Activated CD4-positive, alpha-beta T cell treated with anti-CD3 and anti-CD28 coated beads, Interleukin-2, Interleukin-6, amounts not matched to agents 100 ng/mL and 50 ng/mL, durations not matched to agents 16 hours and 8 hours (primary cell): Measurements from ENCODE around the gene NCKAP1.
A peak's percentile ranks its signal among the peaks of the same experiment; 100 is the strongest.
"Not testable (repeated sequence)": the region's sequence is repeated elsewhere in the genome, so short reads cannot be mapped to it uniquely, and the experiment has no call there.

Experiments used
- DNase-seq: peaks from one replicate; pipeline ENCODE4 v3.0.0-alpha.2; 2020

NCKAP1 gene

DNA sequence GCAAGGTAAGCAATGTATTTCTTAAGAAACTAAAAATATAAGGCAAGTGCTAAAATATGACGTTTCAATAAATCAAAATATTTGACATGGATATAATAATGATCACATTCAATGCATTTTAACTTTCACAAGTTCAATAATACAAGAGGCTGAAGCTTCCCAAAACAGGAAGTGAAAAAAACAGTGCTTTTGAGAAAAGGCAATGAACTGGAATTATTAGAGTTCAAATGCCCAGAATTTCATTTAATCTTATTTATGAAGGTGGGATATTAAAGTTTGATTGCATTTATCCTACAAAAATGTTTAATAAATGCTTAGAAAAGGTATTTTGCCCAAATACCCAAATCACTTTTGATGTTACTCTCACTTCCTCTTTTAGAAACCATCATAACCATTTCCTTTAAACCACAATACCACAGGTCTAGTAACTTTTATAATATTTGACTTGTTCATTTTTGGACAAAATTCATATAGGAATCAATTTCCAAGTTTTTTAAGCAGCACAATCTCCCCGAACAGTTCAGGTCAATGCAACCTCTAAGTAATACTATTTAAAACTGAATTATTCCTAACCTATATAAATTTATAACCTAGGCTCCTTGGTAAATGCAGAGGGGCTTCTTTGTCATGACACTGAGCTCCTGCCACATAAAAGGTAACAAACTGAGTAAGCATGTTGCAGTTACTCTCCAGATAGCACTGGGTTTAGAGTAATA lies 2.1 kb downstream of the NCKAP1 start:
- DNase-seq = peak; percentile 28

DNA sequence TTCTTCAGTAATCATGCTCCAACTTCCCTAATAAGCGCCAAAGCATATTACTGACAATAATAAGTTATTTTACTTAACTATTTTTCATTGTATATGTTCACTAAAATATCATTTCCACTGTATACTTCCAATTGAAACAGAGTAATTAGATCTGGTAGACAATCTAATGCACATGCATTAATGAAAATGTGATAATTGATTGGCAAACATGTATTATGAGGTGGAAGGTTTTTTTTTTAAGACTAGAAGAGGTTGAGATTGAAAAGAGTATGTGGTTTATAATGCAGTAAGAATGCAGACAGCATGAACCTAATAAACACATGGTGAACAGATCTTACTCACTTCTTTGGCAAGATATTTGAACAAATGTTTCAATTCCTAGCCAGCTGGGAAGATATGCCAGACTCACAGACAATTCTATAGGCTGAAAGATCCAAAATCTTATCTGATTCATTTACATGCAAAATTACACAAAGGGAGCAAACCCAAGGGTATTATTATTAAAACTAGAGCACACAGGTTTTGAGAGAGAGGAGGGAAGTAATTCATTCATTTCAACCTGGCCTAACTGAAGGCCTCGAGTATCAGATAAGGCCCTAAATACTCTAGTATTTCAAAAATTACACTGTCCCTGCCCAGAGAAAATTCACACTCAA lies 2.8 kb downstream of the NCKAP1 start:
- no peak for DNase-seq

DNA sequence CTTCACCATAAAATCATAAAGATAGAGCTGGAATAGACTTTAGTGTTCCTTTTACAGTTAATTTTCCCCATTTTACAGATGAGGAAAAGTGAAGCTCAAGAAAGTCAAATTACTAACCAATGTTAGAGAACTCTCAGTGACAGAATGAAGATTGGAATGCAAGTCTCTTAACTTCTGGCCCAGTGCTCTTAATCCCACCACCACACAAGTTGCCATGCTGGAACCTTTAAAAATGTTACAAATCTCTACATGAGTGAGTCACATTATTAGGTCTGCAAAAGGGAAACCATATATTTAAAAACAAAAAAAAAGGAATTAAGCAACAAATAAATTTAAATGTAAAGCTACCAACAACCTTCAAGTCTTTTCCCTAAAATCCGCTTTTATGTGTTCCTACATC lies 3.5 kb downstream of the NCKAP1 start:
- DNase-seq = no peak

DNA sequence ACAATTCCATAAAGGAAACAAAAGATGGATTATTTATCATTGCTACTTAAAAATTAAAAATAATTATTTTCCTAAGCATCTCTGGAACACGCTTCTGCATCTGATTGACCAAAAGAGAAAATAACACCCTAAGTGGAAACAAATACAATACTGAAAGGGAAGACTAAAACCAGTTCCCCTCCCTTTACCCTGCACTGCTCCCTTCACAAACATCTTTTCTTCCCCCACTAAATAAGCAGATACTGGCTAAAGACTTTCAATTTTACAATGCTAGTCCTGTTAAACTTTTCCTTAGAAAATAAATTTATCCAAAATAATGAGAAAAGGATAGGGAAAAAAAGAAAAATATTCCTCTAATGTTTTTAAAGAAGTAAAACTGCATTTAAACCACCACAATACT lies 4.3 kb downstream of the NCKAP1 start:
- no peak for DNase-seq

DNA sequence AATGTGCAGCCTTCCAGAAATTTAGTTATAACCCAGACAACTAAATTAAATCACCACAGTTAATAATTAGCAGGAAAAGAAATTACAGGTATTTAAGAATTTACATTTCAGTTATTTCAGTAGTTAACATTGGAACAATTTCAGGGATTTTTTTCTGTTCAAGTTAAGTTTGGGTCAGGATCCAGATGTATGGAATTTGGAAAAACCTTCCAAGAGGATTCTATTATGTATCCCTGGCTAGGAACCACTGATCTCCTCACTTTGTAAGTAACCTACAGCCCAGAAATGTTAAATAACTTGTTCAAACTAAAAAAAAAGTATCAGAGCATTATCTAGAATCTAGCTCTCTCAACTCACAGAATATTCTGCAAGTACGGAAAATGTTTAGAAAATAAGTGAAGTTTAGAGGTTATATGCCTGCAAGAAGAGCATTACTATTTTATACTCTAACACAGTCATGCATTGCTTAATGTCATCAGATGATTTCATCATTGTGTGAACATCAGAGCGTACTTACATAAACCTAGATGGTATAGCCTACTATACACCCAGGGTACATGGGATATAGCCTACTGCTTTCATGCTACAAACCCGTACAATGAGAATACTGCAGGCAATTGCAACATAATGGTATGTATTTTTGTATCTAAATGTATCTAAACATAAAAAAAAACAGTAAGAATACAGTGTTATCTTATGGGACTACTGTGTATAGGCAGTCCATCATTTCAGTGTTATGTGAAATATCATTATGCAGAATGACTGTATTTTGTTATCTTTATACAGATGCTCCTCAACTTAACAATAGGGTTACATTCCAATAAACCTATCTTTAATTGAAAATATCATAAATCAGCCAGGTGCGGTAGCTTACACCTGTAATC lies 6.1 kb downstream of the NCKAP1 start:
- DNase-seq = no peak

DNA sequence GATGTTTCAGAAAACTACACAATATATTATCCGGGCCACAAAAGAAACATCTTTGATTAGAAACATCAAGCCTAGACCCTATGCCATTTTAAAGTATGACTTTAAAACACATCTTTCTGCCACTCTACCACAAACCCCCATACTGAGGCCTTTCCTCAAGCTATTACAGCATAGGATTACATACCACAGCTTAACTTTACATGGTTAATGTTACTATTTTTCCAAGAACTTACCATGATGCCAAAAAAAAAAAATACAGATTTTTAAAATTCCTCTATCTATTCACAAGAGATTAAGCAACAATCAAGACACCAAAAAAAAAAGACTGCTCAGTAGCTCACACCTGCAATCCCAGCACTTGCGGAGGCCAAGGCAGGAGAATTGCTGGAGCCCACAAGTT lies 9.0 kb downstream of the NCKAP1 start:
- DNase-seq = no peak

DNA sequence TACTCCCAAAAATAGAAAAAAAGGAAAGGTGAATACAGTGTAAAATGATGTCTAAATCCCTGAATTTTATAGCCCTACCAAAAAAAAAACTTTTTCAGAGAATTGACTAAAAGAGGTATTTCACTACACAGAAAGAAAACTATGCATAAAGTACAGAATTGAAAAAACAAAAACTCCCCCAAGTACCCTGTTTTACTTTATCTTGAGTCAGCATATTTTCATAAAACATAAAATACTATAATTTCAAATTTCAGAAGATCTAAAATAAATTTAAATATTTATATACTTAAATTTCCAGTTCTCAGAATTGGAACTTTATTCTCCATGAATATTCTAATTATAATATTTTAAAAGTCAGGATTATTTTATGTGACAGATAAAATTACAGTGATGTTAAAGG lies 10.1 kb downstream of the NCKAP1 start:
- no peak for DNase-seq

DNA sequence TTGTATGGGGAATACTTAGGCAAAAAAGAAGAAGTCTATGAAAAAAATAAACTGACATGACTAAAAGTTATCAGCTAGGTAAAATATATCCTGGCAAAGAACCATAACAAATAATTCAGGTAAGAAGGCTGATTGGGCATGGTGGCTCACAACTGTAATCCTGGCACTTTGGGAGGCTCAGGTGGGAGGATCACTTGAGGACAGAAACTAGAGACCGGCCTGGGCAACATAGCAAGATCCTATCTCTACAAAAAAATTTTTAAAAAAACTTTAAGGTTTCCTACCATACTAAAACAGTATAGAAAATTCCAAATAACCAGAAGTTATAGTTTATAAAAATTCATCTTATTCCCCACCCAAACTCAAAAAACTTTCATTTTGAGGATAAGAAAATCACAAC lies 10.8 kb downstream of the NCKAP1 start:
- DNase-seq = no peak

DNA sequence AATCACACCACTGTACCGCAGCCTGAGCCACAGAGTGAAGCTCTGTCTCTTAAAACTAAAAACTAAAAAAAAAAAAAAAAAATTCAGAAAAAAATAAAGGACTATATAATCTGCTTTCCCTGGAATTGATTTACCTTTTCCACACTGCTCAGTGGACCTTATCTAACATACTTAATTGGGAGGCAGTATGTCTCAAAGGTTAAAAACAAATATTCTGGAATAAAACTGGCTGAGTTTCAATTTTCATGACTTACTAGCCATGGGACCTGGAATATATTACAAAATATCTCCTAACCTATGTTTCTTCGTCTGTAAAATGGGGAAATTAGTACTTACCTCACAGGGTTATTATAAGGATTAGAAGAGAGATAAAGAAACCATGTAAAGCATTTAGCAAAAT lies 11.8 kb downstream of the NCKAP1 start:
- no peak for DNase-seq

DNA sequence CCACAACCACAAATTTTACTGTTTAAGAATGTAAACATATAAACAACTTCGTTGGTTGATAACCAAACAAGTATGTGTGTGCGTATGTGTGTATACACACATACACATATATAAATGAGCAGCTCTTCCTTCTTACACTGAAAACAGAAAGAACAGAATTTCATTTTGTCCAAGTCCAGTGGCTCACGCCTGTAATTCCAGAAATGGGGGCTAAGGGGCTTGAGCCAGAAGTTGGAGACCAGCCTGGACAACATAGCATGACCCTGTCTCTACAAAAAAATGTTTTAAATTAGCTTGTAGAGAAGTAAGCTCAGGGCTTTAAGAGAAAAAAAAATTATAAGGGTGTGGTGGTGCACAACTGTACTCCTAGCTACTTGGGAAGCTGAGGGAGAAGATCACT lies 12.3 kb downstream of the NCKAP1 start:
- DNase-seq = no peak

DNA sequence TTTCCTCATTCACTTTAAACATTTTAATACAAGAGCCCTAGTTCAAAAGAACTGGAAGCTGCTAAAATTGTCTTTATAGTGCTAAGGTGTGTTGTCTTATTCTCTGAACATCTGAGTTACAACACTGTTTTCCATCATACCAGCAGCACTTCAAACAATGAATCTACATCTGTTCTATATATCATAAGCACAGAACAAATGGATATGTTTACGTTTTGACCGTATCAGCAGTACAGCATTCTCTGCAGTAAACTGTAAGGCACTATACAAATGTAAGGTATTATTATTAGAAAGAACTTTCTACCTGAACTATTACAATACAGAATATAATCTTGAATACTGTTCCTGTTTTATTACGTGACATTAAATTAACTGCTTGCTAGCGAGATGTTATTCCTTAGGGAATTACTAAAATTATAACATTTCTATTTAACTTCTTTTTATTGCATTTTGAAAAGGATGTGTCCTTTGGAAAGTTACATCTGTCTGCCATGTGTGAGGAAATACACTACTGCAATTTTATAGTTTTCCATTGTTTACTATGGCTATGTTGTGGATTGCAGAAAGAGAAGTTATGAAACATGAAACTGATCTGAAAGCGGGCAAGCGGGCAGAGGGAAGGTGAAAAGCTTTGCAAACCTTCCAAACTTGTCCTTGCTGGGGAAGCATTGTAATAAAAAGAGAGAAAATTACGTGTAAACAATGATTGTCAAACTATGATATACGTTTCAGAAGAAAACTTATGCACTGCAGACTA lies 13.7 kb downstream of the NCKAP1 start:
- no peak for DNase-seq

DNA sequence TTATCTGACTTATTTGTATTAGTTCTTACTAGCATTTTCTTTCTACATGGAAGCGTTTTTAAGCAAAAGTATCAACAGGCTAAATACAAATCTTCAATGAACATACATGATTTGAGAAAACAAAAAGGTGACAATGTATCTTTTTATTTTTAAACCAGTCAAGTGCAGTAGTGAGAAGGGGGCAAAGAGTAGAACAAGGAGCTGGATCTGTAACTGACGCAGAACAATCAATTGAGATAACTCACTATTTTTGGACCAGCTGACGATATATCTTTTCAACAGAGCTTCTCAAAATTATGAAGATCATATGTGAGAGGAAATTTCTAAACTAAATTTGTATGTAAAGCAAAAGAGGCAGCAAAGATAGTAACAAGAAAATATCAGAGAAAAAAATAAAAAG lies 15.5 kb downstream of the NCKAP1 start:
- no peak for DNase-seq

DNA sequence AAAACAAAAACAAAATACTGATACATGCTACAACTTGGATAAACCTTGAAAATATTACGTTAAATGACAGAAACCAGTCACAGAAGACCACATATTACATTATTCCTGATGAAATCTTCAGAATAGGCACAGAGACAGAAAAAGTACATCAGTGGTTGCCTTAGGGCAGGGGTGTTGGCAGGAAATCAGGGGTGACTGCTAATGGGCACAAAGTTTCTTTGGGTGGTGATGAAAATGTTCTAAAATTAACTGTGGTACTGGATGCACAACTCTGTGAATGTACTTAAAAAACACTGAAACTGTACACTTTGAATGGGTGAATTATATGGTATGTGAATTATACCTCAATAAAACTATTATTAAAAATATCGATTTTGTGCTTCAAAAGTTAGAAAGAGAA lies 16.6 kb downstream of the NCKAP1 start:
- no peak for DNase-seq

DNA sequence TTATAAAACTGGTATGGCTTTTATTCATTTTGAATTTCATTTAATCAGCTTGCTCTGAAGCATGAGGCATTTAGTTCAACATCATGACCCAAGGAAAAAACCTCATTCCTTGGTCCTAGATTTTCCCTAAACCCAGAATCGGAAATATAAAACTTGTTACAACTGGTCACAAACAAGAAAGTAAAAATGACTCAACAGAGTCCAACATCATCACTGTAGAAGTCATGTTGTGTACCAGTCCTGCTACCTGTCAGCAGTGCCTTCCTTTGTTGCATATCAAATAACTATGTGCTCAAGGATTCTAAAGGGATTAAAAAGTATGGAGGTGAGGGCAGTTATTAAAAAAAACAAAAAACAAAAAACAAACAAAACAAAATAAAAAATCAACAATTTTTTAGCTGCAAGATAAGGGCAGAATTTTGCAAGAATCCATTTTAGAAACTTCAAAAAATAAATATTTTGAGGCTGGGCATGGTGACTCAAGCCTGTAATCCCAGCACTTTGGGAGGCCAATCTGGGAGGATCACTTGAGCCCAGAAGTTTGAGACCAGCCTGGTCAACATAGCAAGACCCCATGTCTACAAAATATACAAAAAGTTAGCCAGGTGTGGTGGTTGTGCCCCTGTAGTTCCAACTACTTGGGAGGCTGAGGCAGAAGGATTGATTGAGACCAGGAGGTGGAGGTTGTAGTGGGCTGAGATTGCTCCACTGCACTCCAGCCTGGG lies 18.4 kb downstream of the NCKAP1 start:
- DNase-seq = no peak

DNA sequence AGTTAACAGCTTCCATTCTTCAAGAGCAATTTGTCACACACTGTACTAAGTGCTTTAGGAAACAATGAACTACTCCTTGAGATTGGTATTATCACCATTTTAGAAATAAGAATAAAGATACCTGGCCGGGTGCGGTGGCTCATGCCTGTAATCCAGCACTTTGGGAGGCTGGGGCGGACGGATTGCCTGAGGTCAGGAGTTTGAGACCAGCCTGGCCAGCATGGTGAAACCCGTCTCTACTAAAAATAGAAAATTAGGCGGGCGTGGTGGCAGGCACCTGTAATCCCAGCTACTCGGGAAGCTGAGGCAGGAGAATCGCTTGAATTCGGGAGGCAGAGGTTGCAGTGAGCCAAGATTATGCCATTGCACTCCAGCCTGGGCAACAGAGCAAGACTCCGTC lies 20.4 kb downstream of the NCKAP1 start:
- not testable (repeated sequence) for DNase-seq

DNA sequence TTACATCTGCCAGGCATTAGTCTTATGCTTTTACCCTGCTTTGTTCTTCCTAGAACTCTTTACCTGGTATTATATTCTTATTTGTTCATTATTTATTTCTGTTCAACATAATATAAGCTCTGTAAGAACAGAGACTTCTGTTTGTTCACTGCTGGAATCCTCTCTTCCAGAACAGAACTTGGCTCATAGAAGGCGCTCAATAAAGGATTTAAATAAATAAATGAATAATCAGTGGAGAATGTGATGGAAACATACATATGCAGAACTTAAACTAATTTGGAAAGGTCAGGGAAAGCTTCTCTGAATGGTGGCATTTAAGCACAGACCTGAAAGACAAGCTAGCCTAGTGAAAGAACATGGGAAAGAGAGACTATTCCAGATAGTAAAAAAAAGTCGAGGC lies 24.3 kb downstream of the NCKAP1 start:
- no peak for DNase-seq

DNA sequence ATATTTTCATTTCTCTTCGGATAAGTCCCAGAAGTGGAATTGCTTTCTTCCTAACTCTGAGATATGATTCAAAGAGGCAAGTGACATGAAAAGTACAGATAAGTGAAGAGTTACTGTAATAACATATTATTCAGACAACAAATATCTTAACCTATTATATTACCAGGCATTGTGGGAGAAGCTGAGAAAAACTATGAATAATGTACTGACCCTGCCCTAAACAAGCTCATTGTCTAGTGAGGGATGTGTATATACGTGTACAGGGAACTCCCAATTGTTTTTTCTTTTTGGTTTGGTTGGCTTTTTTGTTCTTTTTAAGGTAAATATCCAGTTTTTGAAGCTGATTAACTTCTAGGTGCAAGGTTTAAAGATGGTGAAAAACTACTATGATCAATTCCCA lies 26.5 kb downstream of the NCKAP1 start:
- DNase-seq = no peak

DNA sequence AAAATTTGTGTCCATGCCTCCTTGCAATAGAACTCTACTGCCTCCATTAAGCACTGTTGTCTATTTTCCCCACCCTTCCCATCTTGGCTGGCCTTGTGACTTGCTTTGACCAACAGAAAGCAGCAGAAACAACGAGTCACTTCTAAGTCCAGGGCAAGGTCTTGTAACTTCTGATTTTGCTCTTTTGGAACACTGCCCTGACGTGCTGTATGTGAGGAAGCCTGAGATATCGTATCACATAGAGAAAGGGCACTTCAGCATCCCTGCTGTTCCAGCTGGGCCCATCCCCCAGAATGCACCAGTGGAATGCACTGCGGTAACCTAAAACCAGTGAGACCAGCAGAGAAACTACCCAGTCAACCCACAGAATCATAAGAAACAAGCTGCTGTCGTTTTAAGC lies 28.1 kb downstream of the NCKAP1 start:
- DNase-seq = no peak

DNA sequence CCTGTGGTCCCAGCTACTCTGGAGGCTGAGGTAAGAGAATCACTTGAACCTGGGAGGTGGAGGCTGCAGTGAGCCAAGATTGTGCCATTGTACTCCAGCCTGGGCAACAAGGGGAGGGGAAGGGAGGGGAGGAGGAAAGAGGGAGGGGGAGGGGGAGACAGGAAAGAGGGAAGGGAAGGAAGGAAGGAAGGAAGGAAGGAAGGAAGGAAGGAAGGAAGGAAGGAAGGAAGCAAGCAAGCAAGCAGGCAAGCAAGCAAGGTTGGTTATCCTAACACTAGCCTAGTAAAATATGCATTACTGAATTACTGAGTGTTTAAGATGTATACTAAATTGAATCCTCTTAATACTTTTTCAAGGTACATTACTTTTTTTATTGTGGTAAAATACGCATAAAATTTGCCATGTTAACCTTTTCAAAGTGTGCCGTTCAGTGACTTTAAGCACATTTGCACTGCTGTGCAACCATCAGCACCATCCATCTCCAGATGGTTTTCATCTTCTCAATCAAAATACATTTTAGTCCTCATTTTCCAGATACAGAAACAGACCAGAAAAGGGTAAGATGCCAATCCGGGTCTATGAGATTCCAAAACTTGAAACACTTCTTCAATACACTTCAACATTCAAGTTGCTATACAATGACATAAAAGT lies 28.9 kb downstream of the NCKAP1 start:
- no peak for DNase-seq

DNA sequence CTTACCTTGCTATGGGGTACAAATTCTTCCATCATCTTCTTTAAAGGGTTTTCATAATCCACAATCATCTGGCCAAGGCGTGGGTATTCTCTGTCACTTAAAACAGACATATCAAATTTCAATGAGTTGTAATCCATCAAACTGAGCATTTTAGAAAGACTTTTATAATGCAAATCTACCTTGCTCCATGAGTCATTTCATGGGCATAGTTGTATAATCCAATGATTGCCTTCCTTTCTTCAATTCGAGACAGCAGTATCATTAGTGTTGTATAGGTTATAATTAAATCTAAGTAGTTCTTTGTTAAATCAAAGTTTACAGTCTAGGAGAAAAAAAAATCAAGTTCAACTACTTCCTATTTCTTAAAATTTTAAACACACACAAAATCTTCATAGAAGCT lies 36.3 kb downstream of the NCKAP1 start:
- no peak for DNase-seq

DNA sequence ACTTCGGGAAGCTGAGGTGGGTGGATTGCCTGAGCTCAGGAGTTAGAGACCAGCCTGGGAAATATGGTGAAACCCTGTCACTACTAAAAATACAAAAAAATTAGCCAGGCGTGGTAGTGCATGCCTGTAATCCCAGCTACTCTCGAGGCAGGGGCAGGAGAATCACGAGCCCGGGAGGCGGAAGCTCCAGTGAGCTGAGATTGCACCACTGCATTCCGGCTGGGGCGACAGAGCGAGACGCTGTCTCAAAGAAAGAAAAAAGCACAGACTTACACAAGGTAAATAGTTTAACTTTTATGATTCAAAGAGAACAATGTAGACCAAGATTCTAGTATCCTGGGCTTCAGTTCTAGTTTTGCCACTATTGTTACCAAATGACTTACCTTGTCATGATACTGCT lies 37.4 kb downstream of the NCKAP1 start:
- no peak for DNase-seq
